ENCODE measurements around the gene USP6NL.

GRCh38 chr10:11442001-11442773 lies 169.3 kb downstream of the USP6NL start:
- TF ChIP-seq, protein P1, sequence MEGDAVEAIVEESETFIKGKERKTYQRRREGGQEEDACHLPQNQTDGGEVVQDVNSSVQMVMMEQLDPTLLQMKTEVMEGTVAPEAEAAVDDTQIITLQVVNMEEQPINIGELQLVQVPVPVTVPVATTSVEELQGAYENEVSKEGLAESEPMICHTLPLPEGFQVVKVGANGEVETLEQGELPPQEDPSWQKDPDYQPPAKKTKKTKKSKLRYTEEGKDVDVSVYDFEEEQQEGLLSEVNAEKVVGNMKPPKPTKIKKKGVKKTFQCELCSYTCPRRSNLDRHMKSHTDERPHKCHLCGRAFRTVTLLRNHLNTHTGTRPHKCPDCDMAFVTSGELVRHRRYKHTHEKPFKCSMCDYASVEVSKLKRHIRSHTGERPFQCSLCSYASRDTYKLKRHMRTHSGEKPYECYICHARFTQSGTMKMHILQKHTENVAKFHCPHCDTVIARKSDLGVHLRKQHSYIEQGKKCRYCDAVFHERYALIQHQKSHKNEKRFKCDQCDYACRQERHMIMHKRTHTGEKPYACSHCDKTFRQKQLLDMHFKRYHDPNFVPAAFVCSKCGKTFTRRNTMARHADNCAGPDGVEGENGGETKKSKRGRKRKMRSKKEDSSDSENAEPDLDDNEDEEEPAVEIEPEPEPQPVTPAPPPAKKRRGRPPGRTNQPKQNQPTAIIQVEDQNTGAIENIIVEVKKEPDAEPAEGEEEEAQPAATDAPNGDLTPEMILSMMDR (conservative IDR thresholded peaks at IDR 0.05 in 1 of 2, IDR thresholded peaks at IDR 0.05 in 1 of 2; ENCODE audit: extremely low read depth in 1 of 2, insufficient read depth in 1 of 2, low read depth in 1 of 2, low read length in 2 of 2) = no peak
- TF ChIP-seq EZH2 (IDR thresholded peaks at IDR 0.05; ENCODE audit: borderline replicate concordance, low read length) = no peak
